Heart left ventricle (tissue), 13 donors: Measurements from ENCODE around the gene TRDMT1.

Experiments used
- CTCF ChIP-seq, 12 donors: fragments of 200-600 bp; sonication (generic) in 4 of 12; IDR thresholded peaks; one replicate each; pipeline versions ENCODE4 v1.5.0 to v1.8.0; 2018 to 2022; ENCODE audit warnings: antibody characterized with exemption in 12 of 12, mild to moderate bottlenecking in 5 of 12
- POLR2A ChIP-seq, 2 donors: fragments of 450-650 bp; IDR thresholded peaks; one replicate each; pipeline ENCODE4 v1.6.1; 2017; ENCODE audit warnings: antibody characterized with exemption in 2 of 2, mild to moderate bottlenecking in 2 of 2, moderate library complexity in 2 of 2
- donor health status: ischemic (EF 13 %, LVEDD 7.1; RV severe dilation, severe dysfunction).
- donor health status: DM: no; HTN: yes; CAD: no.
- donor health status: DM: no; HTN: no; CAD: no.
- donor health status: ischemic (EF 25% LVEDD 6.9; RV normal size, moderate dysfunction).
- donor health status: ischemic (EF 25% LVEDD 5.7; RV mildly dilated, moderate dysfunction).
- donor health status: ischemic (EF 35%, LVEDD 5.7; RV mildly dilated, moderate dysfunction).
- donor health status: nonischemic (EF 11% LVEDD 7.7; RV severe dilation, severe dysfunction).
- donor health status: DM: yes; HTN: yes; CAD: no.
- donor health status: PGD.
- donor health status: ischemic (EF 29% LVEDD 5.4; RV normal size, mild dysfunction).
- donor health status: nonischemic (EF 23%, LVEDD 6.1; RV moderate dilation, normal function).

DNA sequence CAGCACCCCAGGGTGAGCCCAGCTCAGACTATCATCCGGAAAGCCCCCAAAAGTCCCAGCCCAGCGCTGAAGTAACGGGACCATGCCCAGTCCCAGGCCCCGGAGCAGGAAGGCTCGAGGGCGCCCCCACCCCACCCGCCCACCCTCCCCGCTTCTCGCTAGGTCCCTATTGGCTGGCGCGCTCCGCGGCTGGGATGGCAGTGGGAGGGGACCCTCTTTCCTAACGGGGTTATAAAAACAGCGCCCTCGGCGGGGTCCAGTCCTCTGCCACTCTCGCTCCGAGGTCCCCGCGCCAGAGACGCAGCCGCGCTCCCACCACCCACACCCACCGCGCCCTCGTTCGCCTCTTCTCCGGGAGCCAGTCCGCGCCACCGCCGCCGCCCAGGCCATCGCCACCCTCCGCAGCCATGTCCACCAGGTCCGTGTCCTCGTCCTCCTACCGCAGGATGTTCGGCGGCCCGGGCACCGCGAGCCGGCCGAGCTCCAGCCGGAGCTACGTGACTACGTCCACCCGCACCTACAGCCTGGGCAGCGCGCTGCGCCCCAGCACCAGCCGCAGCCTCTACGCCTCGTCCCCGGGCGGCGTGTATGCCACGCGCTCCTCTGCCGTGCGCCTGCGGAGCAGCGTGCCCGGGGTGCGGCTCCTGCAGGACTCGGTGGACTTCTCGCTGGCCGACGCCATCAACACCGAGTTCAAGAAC lies 27.7 kb upstream of the TRDMT1 start:
- TF ChIP-seq POLR2A (IDR thresholded peaks at IDR 0.05) = peak in 1 of 2 donors; percentile 83
- TF ChIP-seq CTCF (IDR thresholded peaks at IDR 0.05) = peak in 1 of 12 donors; percentile 2
